PC-9 (cell line): ENCODE measurements around the gene MRPL54. TPM values are rescaled to one million over a fixed set of nuclear protein-coding genes. Genes with fewer than 3 reads are reported as not detected.

Experiments used
- BruUV-seq: library from RNA; stranded (reverse); fragments of 400-500 nt; replicated peaks from 2 replicates; lab custom pipeline; 2021; lab: Mats Ljungman, UMichigan
- CTCF ChIA-PET: fragments of 300-600 bp; sonication (Branson Sonifier 250); formaldehyde crosslinking; loops from one replicate; lab custom pipeline; 2022; ENCODE audit warnings: antibody characterized with exemption; lab: Charles Lee
- POLR2A ChIA-PET: fragments of 300-600 bp; sonication (Branson Sonifier 250); formaldehyde crosslinking; loops from one replicate; lab custom pipeline; 2022; ENCODE audit warnings: antibody characterized with exemption; ENCODE audit not compliant: unreplicated experiment; lab: Charles Lee
- DNase-seq, 2 experiments: peaks; one replicate each; pipeline versions ENCODE4 v3.0.0 to v3.0.0-alpha.2; 2015 to 2022; ENCODE audit warnings: mixed read lengths in 1 of 2
- H2AFZ ChIP-seq: fragments of 200-600 bp; sonication (generic); 2 replicates; pipeline ENCODE4 v1.8.1; 2017; ENCODE audit warnings: antibody characterized with exemption
- H3F3A ChIP-seq: fragments of 200-600 bp; sonication (generic); 2 replicates; pipeline ENCODE4 v1.8.1; 2017; ENCODE audit warnings: antibody characterized with exemption, mild to moderate bottlenecking, low read depth; ENCODE audit not compliant: insufficient read depth
- H3K27ac ChIP-seq: fragments of 200-600 bp; sonication (generic); 2 replicates; pipeline ENCODE4 v1.6.1; 2016; ENCODE audit warnings: mixed run types
- H3K27me3 ChIP-seq: fragments of 200-600 bp; sonication (generic); 2 replicates; pipeline ENCODE4 v1.6.1; 2016; ENCODE audit warnings: low read depth, mixed run types; ENCODE audit not compliant: insufficient read depth
- H3K36me3 ChIP-seq: fragments of 200-600 bp; sonication (generic); 2 replicates; pipeline ENCODE4 v1.6.1; 2016; ENCODE audit warnings: low read depth, mixed run types
- H3K4me1 ChIP-seq: fragments of 200-600 bp; sonication (generic); replicated peaks from 2 replicates; pipeline ENCODE4 v1.6.1; 2016; ENCODE audit warnings: mixed run types; ENCODE audit not compliant: insufficient read depth
- H3K4me2 ChIP-seq: fragments of 200-600 bp; sonication (generic); 2 replicates; pipeline ENCODE4 v1.6.1; 2017; ENCODE audit warnings: mixed run types
- H3K4me3 ChIP-seq: fragments of 200-600 bp; sonication (generic); 2 replicates; pipeline ENCODE4 v1.6.1; 2016; ENCODE audit warnings: mixed run types
- H3K79me2 ChIP-seq: fragments of 200-600 bp; sonication (generic); 2 replicates; pipeline ENCODE4 v1.6.1; 2017; ENCODE audit warnings: low read depth, mixed run types
- H3K9me2 ChIP-seq: fragments of 200-600 bp; sonication (generic); 2 replicates; pipeline ENCODE4 v1.8.1; 2017; ENCODE audit warnings: mild to moderate bottlenecking; ENCODE audit not compliant: insufficient read depth
- H3K9me3 ChIP-seq: fragments of 200-600 bp; sonication (generic); 2 replicates; pipeline ENCODE4 v1.8.1; 2016; ENCODE audit warnings: low read depth; ENCODE audit not compliant: insufficient read depth
- H4K20me1 ChIP-seq: fragments of 200-600 bp; sonication (generic); 2 replicates; pipeline ENCODE4 v1.8.1; 2017; ENCODE audit not compliant: insufficient read depth
- CTCF ChIP-seq: fragments of 200-600 bp; sonication (generic); conservative IDR thresholded peaks from 2 replicates; pipeline ENCODE4 v1.6.1; 2017; ENCODE audit warnings: mixed run types, antibody characterized with exemption, mild to moderate bottlenecking, moderate library complexity
- EZH2 ChIP-seq: fragments of 200-600 bp; sonication (generic); IDR thresholded peaks from 2 replicates; pipeline ENCODE4 v1.8.0; 2017; ENCODE audit warnings: antibody characterized with exemption, low read depth
- intact Hi-C: fragments of 100-400 bp; cut with micrococcal nuclease; formaldehyde crosslinking; loops from one replicate; pipeline ENCODE4 v1.10.0; 2022; ENCODE audit not compliant: unreplicated experiment
- total RNA-seq: library from RNA; stranded (reverse); gene quantifications from 2 replicates; pipeline ENCODE4 v1.2.3, GENCODE V29; 2021

Gene MRPL54
- total RNA-seq, 1 experiment from 2014 or later: 31.6 TPM

- no peaks in the 10 kb centered on the region for H3K27me3 ChIP-seq
- no peak overlapping the region for H3K4me3 ChIP-seq
- no peaks in the 10 kb centered on the region for H3K4me1 ChIP-seq
- POLR2A ChIA-PET: no interaction called here
- CTCF ChIA-PET: no interaction called here
- intact Hi-C loops: no loop called here
- H3K79me2 ChIP-seq: no peaks in the 10 kb centered on the region
- no peak overlapping the region for H2AFZ ChIP-seq
- H4K20me1 ChIP-seq: no peaks in the 10 kb centered on the region
- no peak overlapping the region for H3K27ac ChIP-seq
- TF ChIP-seq EZH2 (no peak), CTCF (peak; percentile 38; the same call in 1 of the 2 replicates)
- no peak overlapping the region for H3K4me2 ChIP-seq
- no TSS peak for BruUV-seq
- no peaks in the 10 kb centered on the region for H3K36me3 ChIP-seq
- H3F3A ChIP-seq: no peaks in the 10 kb centered on the region
- H3K9me2 ChIP-seq: no peaks in the 10 kb centered on the region
- H3K9me3 ChIP-seq: no peaks in the 10 kb centered on the region
- no peak for DNase-seq
These were observed 21.4 kb downstream of the MRPL54 start for GRCh38 chr19:3783660-3784584.

GRCh38 chr19:3784607-3785450, 22.3 kb downstream of the MRPL54 start:
- no peaks in the 10 kb centered on the region for H3K9me2 ChIP-seq

More at GRCh38 chr19:3784607-3785450, 22.3 kb downstream of the MRPL54 start:
- Histone ChIP-seq H2AFZ (no peak overlapping the region), H3K79me2 (no peaks in the 10 kb centered on the region), H3K27ac (no peak overlapping the region), H3K9me3 (no peaks in the 10 kb centered on the region), H3K27me3 (no peaks in the 10 kb centered on the region), H3K4me2 (no peak overlapping the region), H3K36me3 (no peaks in the 10 kb centered on the region), H3F3A (no peaks in the 10 kb centered on the region), H3K4me1 (no peaks in the 10 kb centered on the region), H4K20me1 (no peaks in the 10 kb centered on the region), H3K4me3 (no peak overlapping the region)
- TF ChIP-seq CTCF (no peak), EZH2 (no peak)
- no peak for DNase-seq
- CTCF ChIA-PET: no interaction called here
- intact Hi-C loops: no loop called here
- no TSS peak for BruUV-seq
- POLR2A ChIA-PET: no interaction called here
